ENCODE results near the gene PEX14.

- TF ChIP-seq CTCF (IDR thresholded peaks at IDR 0.05) (no peak), POLR2A (IDR thresholded peaks at IDR 0.05) (no peak)
These were observed 153.9 kb downstream of the PEX14 start for GRCh38 chr1:10628685-10629084.

All from heart left ventricle (tissue), 13 donors.